ENCODE measurements around the gene NEAT1. TPM values are rescaled to one million over a fixed set of nuclear protein-coding genes. Genes with fewer than 3 reads are reported as not detected.

Gene NEAT1
- total RNA-seq, 1 donor from 2014 or later: 333 TPM

GRCh38 chr11:65390099-65390941, 32.3 kb upstream of the NEAT1 start:
- no peaks in the 10 kb centered on the region for H3K27me3 Mint-ChIP-seq (ENCODE audit: low read depth)
- no peaks in the 10 kb centered on the region for H3K9me3 Mint-ChIP-seq (ENCODE audit: low read depth)
- peak overlapping the region; percentile 87 for H3K27ac Mint-ChIP-seq (ENCODE audit: unreplicated experiment)
- H3K4me1 Mint-ChIP-seq (ENCODE audit: low read depth): peaks cover 55% of the 10 kb centered on the region
- no peak for TF ChIP-seq CTCF (IDR thresholded peaks at IDR 0.05)
- peak overlapping the region; percentile 63 for H3K4me3 Mint-ChIP-seq (ENCODE audit: unreplicated experiment)
- H3K36me3 Mint-ChIP-seq (ENCODE audit: low read depth): peaks cover 4% of the 10 kb centered on the region
- no peak for DNase-seq (ENCODE audit: low spot score)

- no peaks in the 10 kb centered on the region for H3K27me3 Mint-ChIP-seq (ENCODE audit: low read depth)
- no peak for DNase-seq (ENCODE audit: low spot score)
- H3K27ac Mint-ChIP-seq (ENCODE audit: unreplicated experiment): peak overlapping the region; percentile 87
- peaks cover 4% of the 10 kb centered on the region for H3K36me3 Mint-ChIP-seq (ENCODE audit: low read depth)
- no peaks in the 10 kb centered on the region for H3K9me3 Mint-ChIP-seq (ENCODE audit: low read depth)
- H3K4me3 Mint-ChIP-seq (ENCODE audit: unreplicated experiment): peak overlapping the region; percentile 63
- peak; percentile 32 for TF ChIP-seq CTCF (IDR thresholded peaks at IDR 0.05)
- peaks cover 51% of the 10 kb centered on the region for H3K4me1 Mint-ChIP-seq (ENCODE audit: low read depth)
These were observed 31.6 kb upstream of the NEAT1 start for GRCh38 chr11:65390996-65391395.

- no peak overlapping the region for H3K4me3 Mint-ChIP-seq (ENCODE audit: unreplicated experiment)
- H3K4me1 Mint-ChIP-seq (ENCODE audit: low read depth): peaks cover 43% of the 10 kb centered on the region
- no peak for TF ChIP-seq CTCF (IDR thresholded peaks at IDR 0.05)
- no peak for DNase-seq (ENCODE audit: low spot score)
- H3K9me3 Mint-ChIP-seq (ENCODE audit: low read depth): no peaks in the 10 kb centered on the region
- H3K27ac Mint-ChIP-seq (ENCODE audit: unreplicated experiment): no peak overlapping the region
- H3K27me3 Mint-ChIP-seq (ENCODE audit: low read depth): no peaks in the 10 kb centered on the region
- peaks cover 7% of the 10 kb centered on the region for H3K36me3 Mint-ChIP-seq (ENCODE audit: low read depth)
These were observed 30.3 kb upstream of the NEAT1 start for GRCh38 chr11:65392186-65392829.

GRCh38 chr11:65392899-65393298, 29.7 kb upstream of the NEAT1 start:
- H3K4me3 Mint-ChIP-seq (ENCODE audit: unreplicated experiment): no peak overlapping the region
- no peaks in the 10 kb centered on the region for H3K27me3 Mint-ChIP-seq (ENCODE audit: low read depth)

More at GRCh38 chr11:65392899-65393298, 29.7 kb upstream of the NEAT1 start:
- Mint-ChIP-seq H3K4me1 (ENCODE audit: low read depth) (peaks cover 37% of the 10 kb centered on the region), H3K9me3 (ENCODE audit: low read depth) (no peaks in the 10 kb centered on the region), H3K36me3 (ENCODE audit: low read depth) (peaks cover 9% of the 10 kb centered on the region), H3K27ac (ENCODE audit: unreplicated experiment) (peak overlapping the region; percentile 49)
- no peak for DNase-seq (ENCODE audit: low spot score)
- no peak for TF ChIP-seq CTCF (IDR thresholded peaks at IDR 0.05)
